WI38 (cell line): ENCODE data around the gene RBM39.
A peak's percentile ranks its signal among the peaks of the same experiment; 100 is the strongest.

Source experiments
- H3K4me3 ChIP-seq: 2 replicates; pipeline ENCODE4 v1.5.1; 2011; ENCODE audit warnings: low read depth, mild to moderate bottlenecking, control low read depth, low read length
- CTCF ChIP-seq: IDR thresholded peaks from 2 replicates; pipeline ENCODE4 v1.5.1; 2012; ENCODE audit warnings: low read depth, mild to moderate bottlenecking, control low read depth, low read length

RBM39 gene

GRCh38 chr20:35773154-35773751 is 31.2 kb upstream of the RBM39 start:
- TF ChIP-seq CTCF: no peak
- peak overlapping the region; percentile 82 for H3K4me3 ChIP-seq

GRCh38 chr20:35772563-35773058 is 30.6 kb upstream of the RBM39 start:
- H3K4me3 ChIP-seq: peak overlapping the region; percentile 82
- no peak for TF ChIP-seq CTCF

- peak within 1 kb of the TSS; percentile 82 for H3K4me3 ChIP-seq
Observed at GRCh38 chr20:35771689-35772562, 29.9 kb upstream of the RBM39 start, which contains the start of gene PHF20. Gene PHF20, plus strand, starts transcription at chr20:35772015. Its CDS starts 29,508 bp downstream, at chr20:35801523.

GRCh38 chr20:35771367-35771688 is 29.3 kb upstream of the RBM39 start:
- TF ChIP-seq CTCF: no peak
- H3K4me3 ChIP-seq: no peak overlapping the region

More at GRCh38 chr20:35771689-35772562, 29.9 kb upstream of the RBM39 start, which contains the start of gene PHF20:
- no peak for TF ChIP-seq CTCF

GRCh38 chr20:35768731-35769664 is 26.9 kb upstream of the RBM39 start:
- no peak overlapping the region for H3K4me3 ChIP-seq
- TF ChIP-seq CTCF: no peak

- no peak overlapping the region for H3K4me3 ChIP-seq
Observed at GRCh38 chr20:35767683-35768481, 25.8 kb upstream of the RBM39 start.

More at GRCh38 chr20:35767683-35768481, 25.8 kb upstream of the RBM39 start:
- no peak for TF ChIP-seq CTCF
